Anterior cingulate cortex (tissue), 58 donors: ENCODE measurements around the gene GNLY.
"Not testable (repeated sequence)": the region's sequence is repeated elsewhere in the genome, so short reads cannot be mapped to it uniquely, and the experiment has no call there.

Source experiments
- DNase-seq, 58 donors: peaks; one replicate each; lab custom pipeline; 2025; lab: John Stamatoyannopoulos, UW

Gene GNLY

GRCh38 chr2:85663594-85664565 is 30.3 kb upstream of the GNLY start:
- no peak for DNase-seq

GRCh38 chr2:85665264-85665937 is 28.8 kb upstream of the GNLY start:
- no peak for DNase-seq

- no peak for DNase-seq
These were observed 28.1 kb upstream of the GNLY start for GRCh38 chr2:85666016-85666415.

GRCh38 chr2:85666435-85667316 is 27.5 kb upstream of the GNLY start:
- DNase-seq, result peak in 12 of 58 donors; percentile 10 to 36 (median 18)

- no peak for DNase-seq
These were observed 26.6 kb upstream of the GNLY start for GRCh38 chr2:85667561-85668008.

- no peak for DNase-seq
These were observed 25.9 kb upstream of the GNLY start, which contains the start of gene SFTPB for GRCh38 chr2:85668009-85668856. Gene SFTPB (minus strand): TSS chr2:85668199. CDS start chr2:85668183, 16 bp downstream.

- no peak for DNase-seq
These were observed 25.4 kb upstream of the GNLY start for GRCh38 chr2:85668857-85669142.

- DNase-seq, result no peak
These were observed 24.6 kb upstream of the GNLY start for GRCh38 chr2:85669549-85669948.

- not testable (repeated sequence) for DNase-seq
These were observed 23.7 kb upstream of the GNLY start for GRCh38 chr2:85670416-85670815.

- DNase-seq, result no peak
These were observed 21.7 kb upstream of the GNLY start for GRCh38 chr2:85672456-85672855.

- DNase-seq, result no peak
These were observed 20.3 kb upstream of the GNLY start for GRCh38 chr2:85673716-85674375.

- no peak for DNase-seq
These were observed 19.7 kb upstream of the GNLY start for GRCh38 chr2:85674417-85674816.

- no peak for DNase-seq
These were observed 18.7 kb upstream of the GNLY start for GRCh38 chr2:85675427-85675826.

- no peak for DNase-seq
These were observed 18.2 kb upstream of the GNLY start for GRCh38 chr2:85675866-85676548.

GRCh38 chr2:85678377-85678776 is 15.8 kb upstream of the GNLY start:
- no peak for DNase-seq

- peak in 52 of 58 donors; percentile 7 to 82 (median 50) for DNase-seq
These were observed 15.1 kb upstream of the GNLY start for GRCh38 chr2:85678794-85679672.

GRCh38 chr2:85680707-85681371 is 13.3 kb upstream of the GNLY start:
- peak in 6 of 58 donors; percentile 9 to 23 (median 16) for DNase-seq
